Ovary (tissue), 9 donors: ENCODE data around the gene N4BP2L2. TPM values are rescaled to one million over a fixed set of nuclear protein-coding genes. Genes with fewer than 3 reads are reported as not detected.

Experiments
- DNase-seq, 5 donors: peaks; one replicate each; pipeline ENCODE4 v3.0.0-alpha.2; 2019 to 2020
- H3K27ac ChIP-seq, 2 donors: fragments of 200-600 bp; one replicate each; pipeline versions ENCODE4 v1.5.1 to v1.8.0; 2019 to 2022
- H3K27me3 ChIP-seq: fragments of 200-600 bp; one replicate; pipeline ENCODE4 v1.8.0; 2022
- H3K36me3 ChIP-seq: fragments of 200-600 bp; sonication (generic); one replicate; pipeline ENCODE4 v1.5.1; 2019
- H3K4me1 ChIP-seq: one replicate; pipeline ENCODE4 v1.8.1; 2013; ENCODE audit warnings: mild to moderate bottlenecking, moderate library complexity; ENCODE audit not compliant: insufficient read depth
- H3K4me3 ChIP-seq: fragments of 200-600 bp; sonication (generic); one replicate; pipeline ENCODE4 v1.5.1; 2017
- H3K9me3 ChIP-seq, 2 donors: fragments of 200-600 bp in 1 of 2; sonication (generic) in 1 of 2; one replicate each; pipeline versions ENCODE4 v1.5.1 to v1.8.1; 2013 to 2019; ENCODE audit warnings: mild to moderate bottlenecking in 1 of 2, moderate library complexity in 1 of 2
- EP300 ChIP-seq: sonication (generic); formaldehyde crosslinking; IDR thresholded peaks from one replicate; pipeline ENCODE4 v1.6.1; 2017; ENCODE audit warnings: antibody characterized with exemption
- POLR2A ChIP-seq: fragments of 450-650 bp; IDR thresholded peaks from one replicate; pipeline ENCODE4 v1.6.1; 2017; ENCODE audit warnings: antibody characterized with exemption, mild to moderate bottlenecking, moderate library complexity
- WGBS, 3 donors: extraction: QIAGEN DNeasy Blood & Tissue Kit in 1 of 3; methylation state at CpG; one replicate each; pipeline versions ENCODE4 v1.1.5 to v1.1.7; 2013 to 2017; 5-methylcytosine and 5-hydroxymethylcytosine counted together
- intact Hi-C, 4 donors: fragments of 100-400 bp; cut with DNase I; formaldehyde crosslinking; loops; one replicate each; pipeline versions ENCODE4 v1.11.0 to v1.15.1; 2022 to 2023
- polyA plus RNA-seq, 2 donors: library from polyadenylated mRNA; stranded (reverse); fragments of 200-250 nt in 1 of 2; fragments of 350-450 nt in 1 of 2; fragmentation: Illumina TruSeq in 1 of 2; extraction: RNeasy Lipid Tissue Mini Kit (QIAGEN cat#74804) in 1 of 2; gene quantifications; one replicate each; pipeline ENCODE4 v1.2.3, GENCODE V29; 2013 to 2014
- total RNA-seq, 7 donors: library from RNA; depleted of rRNA in 2 of 7; stranded (reverse); fragments of >200 nt in 2 of 7; fragmentation: NEBNext Ultra II Directional in 3 of 7; extraction: Animal tissue kit (Norgen Biotek cat#: 25700) in 3 of 7; gene quantifications; one replicate each; pipeline versions ENCODE4 v1.1.0 to v1.2.4, GENCODE V29; 2016 to 2023
- TF ChIP-seq, protein P1 (sequence below), 3 donors: fragments of 450-650 bp in 2 of 3; fragments of 200-600 bp in 1 of 3; IDR thresholded peaks; one replicate each; pipeline versions ENCODE4 v1.5.1 to v1.8.0; 2016 to 2022; ENCODE audit warnings: antibody characterized with exemption in 3 of 3, mild to moderate bottlenecking in 1 of 3
- donor health status: DM: no; HTN: no; CAD: no; lungs with moderate emphysema.
- donor health status: DM: no; HTN: no; CAD: no.
- donor health status: Bipolar disorder and iron deficiency.
- donor health status: DM: yes; HTN: yes; CAD: no.
- donor health status: DM: no; HTN: no; CAD: no.
- donor health status: DM: yes; HTN: yes; CAD: no.

The N4BP2L2 gene
- total and polyA plus RNA-seq, 9 donors = 67.8 to 220 (median 168) TPM

DNA sequence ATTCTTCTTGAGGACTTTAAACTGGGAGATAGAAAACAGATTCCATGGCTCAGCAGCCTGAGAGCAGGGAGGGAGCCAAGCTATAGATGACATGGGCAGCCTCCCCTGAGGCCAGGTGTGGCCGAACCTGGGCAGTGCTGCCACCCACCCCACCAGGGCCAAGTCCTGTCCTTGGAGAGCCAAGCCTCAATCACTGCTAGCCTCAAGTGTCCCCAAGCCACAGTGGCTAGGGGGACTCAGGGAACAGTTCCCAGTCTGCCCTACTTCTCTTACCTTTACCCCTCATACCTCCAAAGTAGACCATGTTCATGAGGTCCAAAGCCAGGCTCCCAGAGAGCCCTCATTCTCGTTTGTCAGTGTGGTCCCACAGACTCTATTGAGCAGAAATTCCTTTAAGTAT is 118.7 kb downstream of the N4BP2L2 start:
- H3K27ac ChIP-seq = no peak overlapping the region
- no peak for DNase-seq
- H3K9me3 ChIP-seq = no peaks in the 10 kb centered on the region
- TF ChIP-seq POLR2A (no peak), EP300 (no peak)
- TF ChIP-seq, protein P1, sequence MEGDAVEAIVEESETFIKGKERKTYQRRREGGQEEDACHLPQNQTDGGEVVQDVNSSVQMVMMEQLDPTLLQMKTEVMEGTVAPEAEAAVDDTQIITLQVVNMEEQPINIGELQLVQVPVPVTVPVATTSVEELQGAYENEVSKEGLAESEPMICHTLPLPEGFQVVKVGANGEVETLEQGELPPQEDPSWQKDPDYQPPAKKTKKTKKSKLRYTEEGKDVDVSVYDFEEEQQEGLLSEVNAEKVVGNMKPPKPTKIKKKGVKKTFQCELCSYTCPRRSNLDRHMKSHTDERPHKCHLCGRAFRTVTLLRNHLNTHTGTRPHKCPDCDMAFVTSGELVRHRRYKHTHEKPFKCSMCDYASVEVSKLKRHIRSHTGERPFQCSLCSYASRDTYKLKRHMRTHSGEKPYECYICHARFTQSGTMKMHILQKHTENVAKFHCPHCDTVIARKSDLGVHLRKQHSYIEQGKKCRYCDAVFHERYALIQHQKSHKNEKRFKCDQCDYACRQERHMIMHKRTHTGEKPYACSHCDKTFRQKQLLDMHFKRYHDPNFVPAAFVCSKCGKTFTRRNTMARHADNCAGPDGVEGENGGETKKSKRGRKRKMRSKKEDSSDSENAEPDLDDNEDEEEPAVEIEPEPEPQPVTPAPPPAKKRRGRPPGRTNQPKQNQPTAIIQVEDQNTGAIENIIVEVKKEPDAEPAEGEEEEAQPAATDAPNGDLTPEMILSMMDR (IDR thresholded peaks at IDR 0.05) = no peak
- WGBS, 3 donors = 82 to 94% (median 91%) methylated on average over 2 of the region's 2 CpGs
- peaks cover 2% of the 10 kb centered on the region for H3K4me1 ChIP-seq
- no peaks in the 10 kb centered on the region for H3K27me3 ChIP-seq
- intact Hi-C loops = loop anchor here in 3 of 4 donors (10.0 kb wide), 1 partner anchor 115 kb away; the partner anchor contains the start of gene N4BP2L2 (in 3 of the 3)
- H3K36me3 ChIP-seq = no peaks in the 10 kb centered on the region
- H3K4me3 ChIP-seq = no peak overlapping the region

DNA sequence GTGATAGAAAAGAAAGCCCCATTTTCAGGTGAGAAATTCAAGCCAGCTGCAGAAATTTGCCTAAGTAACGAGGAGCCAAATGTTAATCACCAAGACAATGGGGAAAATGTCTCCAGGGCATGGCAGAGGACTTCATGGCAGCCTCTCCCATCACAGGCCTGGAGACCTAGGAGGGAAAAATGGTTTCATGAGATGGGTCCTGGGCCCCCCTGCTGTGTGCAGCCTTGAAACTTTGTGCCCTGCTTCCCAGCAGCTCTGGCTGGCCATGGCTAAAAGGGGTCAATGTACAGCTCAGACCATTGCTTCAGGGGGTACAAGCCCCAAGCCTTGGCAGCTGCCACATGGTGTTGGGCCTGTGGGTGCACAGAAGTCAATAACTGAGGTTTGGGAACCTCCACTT is 120.6 kb downstream of the N4BP2L2 start:
- no peak overlapping the region for H3K27ac ChIP-seq
- H3K4me1 ChIP-seq = no peaks in the 10 kb centered on the region
- no peak overlapping the region for H3K4me3 ChIP-seq
- TF ChIP-seq POLR2A = no peak
- 91 to 100% (median 97%) methylated on average over 1 of the region's 1 CpG for WGBS, 3 donors
- no peaks in the 10 kb centered on the region for H3K36me3 ChIP-seq
- no peaks in the 10 kb centered on the region for H3K27me3 ChIP-seq
- no peaks in the 10 kb centered on the region for H3K9me3 ChIP-seq
- no peak for DNase-seq
- intact Hi-C loops = loop anchor here in 1 of 4 donors (10.0 kb wide), 1 partner anchor 117 kb away; the partner anchor contains the start of gene N4BP2L2

DNA sequence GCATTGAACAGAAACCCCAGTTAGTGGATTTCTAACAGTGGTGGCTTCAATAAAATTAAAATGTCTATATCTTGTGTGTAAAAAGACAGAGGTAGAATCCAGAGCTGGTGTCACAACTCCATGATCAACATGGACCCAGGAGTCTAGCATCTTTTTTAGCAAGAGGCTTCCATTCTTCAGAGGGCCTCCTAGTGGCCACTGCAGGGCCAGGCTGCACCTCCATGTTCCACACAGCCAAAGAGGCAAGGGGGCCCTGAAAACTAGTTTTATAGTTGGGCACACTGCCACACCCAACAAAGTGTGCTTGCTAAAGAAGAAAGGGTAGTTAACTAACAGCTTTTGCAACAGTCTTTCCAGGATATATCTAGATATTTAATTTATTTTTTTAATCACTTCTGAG is 123.6 kb downstream of the N4BP2L2 start:
- Histone ChIP-seq H3K4me1 (no peaks in the 10 kb centered on the region), H3K9me3 (no peaks in the 10 kb centered on the region), H3K27ac (no peak overlapping the region), H3K36me3 (no peaks in the 10 kb centered on the region), H3K27me3 (no peaks in the 10 kb centered on the region), H3K4me3 (no peak overlapping the region)
- no peak for DNase-seq
- intact Hi-C loops = loop anchor here in 1 of 4 donors (10.0 kb wide), 1 partner anchor 120 kb away; the partner anchor contains the start of gene N4BP2L2
- TF ChIP-seq, protein P1 (IDR thresholded peaks at IDR 0.05) = no peak
- TF ChIP-seq EP300 (no peak), POLR2A (no peak)

DNA sequence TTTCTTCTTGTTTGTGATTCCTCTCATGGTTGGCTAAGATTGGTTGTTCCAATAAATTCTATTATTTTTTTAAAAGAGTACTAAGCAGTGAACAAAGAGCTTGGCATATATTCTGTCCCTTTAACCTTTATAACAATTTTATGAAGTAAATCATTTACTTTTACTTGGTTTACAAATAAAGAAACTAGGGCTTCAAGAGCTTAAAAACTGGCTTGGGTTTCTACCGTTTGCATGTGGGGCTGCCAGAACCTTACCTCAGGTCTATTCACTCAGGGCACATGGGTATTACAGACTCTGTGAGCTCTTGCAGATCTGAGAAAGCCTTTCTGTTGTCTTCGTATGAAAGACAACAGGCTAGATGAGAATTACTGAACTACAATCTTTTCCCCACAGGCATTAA is 124.0 kb downstream of the N4BP2L2 start:
- Histone ChIP-seq H3K36me3 (no peaks in the 10 kb centered on the region), H3K27me3 (no peaks in the 10 kb centered on the region), H3K9me3 (no peaks in the 10 kb centered on the region), H3K4me1 (peaks cover under 1% of the 10 kb centered on the region), H3K27ac (no peak overlapping the region), H3K4me3 (no peak overlapping the region)
- TF ChIP-seq, protein P1 (IDR thresholded peaks at IDR 0.05) = no peak
- 74 to 82% (median 80%) methylated on average over 2 of the region's 2 CpGs for WGBS, 3 donors
- no peak for DNase-seq
- intact Hi-C loops = loop anchor here in 1 of 4 donors (10.0 kb wide), 1 partner anchor 120 kb away; the partner anchor contains the start of gene N4BP2L2

DNA sequence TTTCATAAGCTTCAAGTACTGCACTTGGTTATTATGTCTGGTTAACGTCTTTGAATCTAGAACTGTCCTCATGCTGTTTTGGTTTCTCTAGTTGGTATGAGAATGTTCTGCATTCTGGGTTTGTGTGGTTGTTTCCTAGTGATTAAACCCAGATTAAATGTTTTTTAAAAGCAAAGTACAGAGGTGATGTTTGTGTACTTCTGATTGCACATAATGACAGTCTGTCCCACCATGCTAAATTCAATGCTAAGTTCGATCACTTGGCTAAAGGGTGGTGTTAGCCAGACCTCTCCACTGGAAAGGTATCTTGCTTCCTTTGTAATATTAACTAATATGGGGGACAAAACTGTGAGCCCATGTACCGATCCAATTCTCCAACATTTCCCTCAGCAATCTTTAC is 125.3 kb downstream of the N4BP2L2 start:
- Histone ChIP-seq H3K27ac (no peak overlapping the region), H3K4me1 (peaks cover 3% of the 10 kb centered on the region), H3K36me3 (no peaks in the 10 kb centered on the region), H3K4me3 (no peak overlapping the region), H3K27me3 (no peaks in the 10 kb centered on the region), H3K9me3 (no peaks in the 10 kb centered on the region)
- no peak for DNase-seq
- intact Hi-C loops = loop anchor here in 1 of 4 donors (10.0 kb wide), 1 partner anchor 122 kb away; the partner anchor contains the start of gene N4BP2L2
- WGBS, 3 donors = 95 to 98% (median 96%) methylated on average over 3 of the region's 3 CpGs
- TF ChIP-seq POLR2A = no peak
- TF ChIP-seq, protein P1 (IDR thresholded peaks at IDR 0.05) = no peak
- TF ChIP-seq EP300 = no peak
